HG03175 (cell line): ENCODE measurements around the gene PCK2.

ENCODE experiments used
- ATAC-seq: cut with Tn5 transposase; IDR thresholded peaks from one replicate; pipeline ENCODE4 v1.9.1; 2021; ENCODE audit warnings: mild to moderate bottlenecking, moderate library complexity; ENCODE audit not compliant: unreplicated experiment

PCK2 gene

DNA sequence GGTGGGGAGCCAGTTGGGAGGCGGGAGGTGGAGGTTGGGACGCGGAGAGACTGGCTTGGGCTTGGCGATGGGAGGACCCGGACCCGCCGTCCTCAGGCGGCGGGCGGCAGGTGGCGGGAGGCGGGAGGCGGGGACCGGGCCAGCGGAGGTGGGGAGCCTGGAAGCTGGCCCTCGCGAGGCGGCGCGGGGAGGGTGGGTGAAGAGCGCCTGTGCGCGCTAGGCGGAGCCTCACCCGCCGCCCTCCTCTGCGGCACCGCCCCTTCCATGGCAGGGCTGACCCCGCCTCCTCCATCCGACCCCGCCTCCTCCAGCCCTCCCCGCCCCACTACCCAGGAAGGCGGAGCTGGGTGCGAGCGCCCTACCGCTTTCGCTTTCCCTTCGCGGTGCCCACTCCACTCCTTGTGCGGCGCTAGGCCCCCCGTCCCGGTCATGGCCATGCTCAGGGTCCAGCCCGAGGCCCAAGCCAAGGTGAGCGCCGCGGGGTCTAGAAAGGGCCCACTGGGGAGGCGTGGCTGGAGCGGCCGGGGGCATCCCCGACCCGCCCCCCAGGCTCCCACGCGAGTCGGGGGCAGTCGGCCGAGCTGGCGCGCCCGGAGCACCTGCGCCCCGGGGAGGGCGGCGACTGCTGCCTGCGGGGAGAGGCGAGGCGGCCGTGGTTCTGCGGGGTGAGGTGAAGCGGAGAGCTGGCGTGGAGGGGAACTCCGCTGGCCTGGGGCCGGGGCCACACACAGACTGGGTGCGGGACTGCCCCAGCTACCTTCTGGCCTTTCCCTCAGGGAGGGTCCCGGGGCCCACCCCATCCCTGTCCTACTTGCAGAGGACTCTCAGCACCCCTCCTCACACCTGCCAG, 41.9 kb downstream of the PCK2 start, which contains the start of gene PSME1:
TSS of gene PSME1 (plus strand) at position 361 of the 850 bp plus-strand sequence. CDS start at position 430, 69 bp downstream.
- ATAC-seq, result peak; percentile 92

DNA sequence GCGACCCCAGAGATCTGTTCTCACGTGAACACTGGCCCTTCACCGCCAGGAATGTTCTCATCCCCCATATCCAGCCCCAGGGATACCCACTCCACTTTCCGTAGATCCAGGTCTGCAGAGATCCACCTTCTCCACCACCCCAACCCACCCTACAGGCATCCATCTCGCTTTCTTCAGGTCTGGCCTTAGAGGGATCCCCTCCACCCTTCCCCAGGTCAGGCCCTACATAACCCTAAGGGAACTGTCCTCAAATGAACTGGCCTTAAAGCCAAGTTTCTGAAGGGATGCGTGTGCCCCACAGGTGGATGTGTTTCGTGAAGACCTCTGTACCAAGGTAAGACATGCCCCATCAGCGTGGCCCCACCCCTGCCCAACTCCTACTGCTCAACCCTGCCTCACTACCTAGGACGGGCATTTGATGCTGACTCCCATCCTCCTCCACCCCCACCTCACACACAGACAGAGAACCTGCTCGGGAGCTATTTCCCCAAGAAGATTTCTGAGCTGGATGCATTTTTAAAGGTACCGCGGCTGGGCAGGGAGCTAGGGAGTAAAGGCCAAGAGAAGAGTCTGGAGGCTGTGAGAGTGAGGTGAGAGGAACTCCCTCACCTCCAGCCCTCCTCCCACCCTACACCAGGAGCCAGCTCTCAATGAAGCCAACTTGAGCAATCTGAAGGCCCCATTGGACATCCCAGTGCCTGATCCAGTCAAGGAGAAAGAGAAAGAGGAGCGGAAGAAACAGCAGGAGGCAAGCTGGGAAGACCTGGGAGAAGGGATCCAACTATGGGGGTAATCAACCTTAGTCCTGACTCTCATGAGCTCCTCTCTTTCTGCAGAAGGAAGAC, 42.8 kb downstream of the PCK2 start:
- ATAC-seq, result no peak

DNA sequence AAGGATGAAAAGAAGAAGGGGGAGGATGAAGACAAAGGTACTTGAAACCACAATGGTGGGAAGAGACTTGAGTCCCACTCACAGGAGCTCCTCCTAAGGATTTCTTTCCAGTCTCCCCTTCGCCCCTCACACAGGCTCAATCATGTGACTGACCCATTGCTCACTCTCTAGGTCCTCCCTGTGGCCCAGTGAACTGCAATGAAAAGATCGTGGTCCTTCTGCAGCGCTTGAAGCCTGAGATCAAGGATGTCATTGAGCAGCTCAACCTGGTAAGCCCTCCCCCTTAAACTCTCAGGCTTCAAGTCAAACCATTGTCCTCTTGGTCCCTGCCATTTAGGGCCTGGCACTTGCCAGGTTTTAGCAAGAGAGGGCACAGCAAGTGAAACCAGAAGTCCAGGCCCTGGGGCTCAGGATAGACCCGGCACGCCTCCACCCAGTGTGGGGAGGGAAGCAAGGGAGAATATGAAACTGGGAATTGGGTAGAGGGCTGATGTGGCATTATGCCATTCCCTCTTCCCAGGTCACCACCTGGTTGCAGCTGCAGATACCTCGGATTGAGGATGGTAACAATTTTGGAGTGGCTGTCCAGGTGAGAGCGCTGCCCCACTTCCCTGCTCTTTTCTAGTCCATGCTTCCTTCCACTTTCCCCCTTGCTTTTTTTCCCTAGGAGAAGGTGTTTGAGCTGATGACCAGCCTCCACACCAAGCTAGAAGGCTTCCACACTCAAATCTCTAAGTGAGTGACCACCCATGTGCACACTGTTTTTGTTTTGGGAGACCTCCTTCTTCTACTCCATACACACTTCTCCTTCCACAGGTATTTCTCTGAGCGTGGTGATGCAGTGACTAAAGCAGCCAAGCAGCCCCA, 43.7 kb downstream of the PCK2 start:
- ATAC-seq, result no peak

DNA sequence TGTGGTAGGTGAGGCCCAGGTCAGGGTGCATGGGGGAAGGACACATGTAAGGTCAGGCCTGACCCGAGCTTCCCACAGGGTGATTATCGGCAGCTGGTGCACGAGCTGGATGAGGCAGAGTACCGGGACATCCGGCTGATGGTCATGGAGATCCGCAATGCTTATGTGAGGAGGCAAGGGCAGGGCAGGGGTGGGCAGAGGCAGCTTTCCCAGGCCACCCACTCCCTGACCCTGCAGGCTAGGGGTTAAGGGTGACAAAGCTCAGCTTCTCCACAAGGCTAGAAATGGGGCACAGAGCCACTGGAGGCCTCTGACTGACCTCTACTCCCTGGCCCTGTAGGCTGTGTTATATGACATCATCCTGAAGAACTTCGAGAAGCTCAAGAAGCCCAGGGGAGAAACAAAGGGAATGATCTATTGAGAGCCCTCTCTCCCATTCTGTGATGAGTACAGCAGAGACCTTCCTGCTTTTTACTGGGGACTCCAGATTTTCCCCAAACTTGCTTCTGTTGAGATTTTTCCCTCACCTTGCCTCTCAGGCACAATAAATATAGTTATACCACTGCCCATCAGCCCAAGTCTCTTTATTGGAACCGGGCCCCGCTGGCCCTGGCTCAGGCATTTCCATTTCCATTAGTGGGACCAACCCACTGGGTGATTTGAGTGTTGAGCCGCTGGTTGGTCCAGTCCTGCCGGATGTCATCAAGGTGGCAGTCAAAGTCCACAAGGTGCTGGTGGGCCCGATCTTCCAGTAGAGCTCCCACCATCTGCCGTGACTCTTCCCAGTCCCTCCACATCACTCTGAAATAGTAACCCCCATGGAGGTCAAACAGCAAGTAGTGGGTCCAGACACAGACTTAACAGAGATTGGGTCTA, 44.5 kb downstream of the PCK2 start:
- no peak for ATAC-seq

DNA sequence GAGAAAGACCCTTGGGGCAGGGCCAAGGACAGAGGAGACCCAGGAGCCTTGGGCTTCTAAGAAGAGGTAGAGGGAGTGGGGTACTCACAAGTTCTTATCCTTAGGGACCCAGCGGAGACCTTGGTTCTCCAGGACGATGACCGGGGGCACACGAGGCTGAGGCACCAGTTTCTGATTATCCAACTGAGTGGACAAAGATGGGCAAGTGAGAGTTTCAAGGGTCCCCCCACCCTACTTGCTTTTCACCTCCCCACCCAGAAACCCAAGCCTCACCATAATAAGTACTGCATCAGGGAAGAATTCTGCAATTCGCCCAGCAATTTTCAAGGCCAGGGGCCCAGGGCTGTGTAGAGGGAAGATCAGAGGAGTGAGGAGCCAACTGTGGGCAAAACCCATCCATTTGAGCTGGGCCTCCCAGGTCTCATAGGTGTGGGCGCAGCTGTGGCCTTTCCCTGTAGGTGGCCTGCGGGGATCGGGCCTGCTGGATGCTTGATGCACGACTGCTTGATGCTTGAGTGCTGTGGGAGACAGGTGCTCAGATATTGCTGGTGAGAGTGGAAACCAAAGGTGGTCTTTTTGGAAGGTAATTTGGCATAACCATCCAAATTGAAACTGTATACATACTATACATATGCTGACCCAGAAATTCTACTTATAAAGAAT, 45.3 kb downstream of the PCK2 start:
- ATAC-seq, result no peak

DNA sequence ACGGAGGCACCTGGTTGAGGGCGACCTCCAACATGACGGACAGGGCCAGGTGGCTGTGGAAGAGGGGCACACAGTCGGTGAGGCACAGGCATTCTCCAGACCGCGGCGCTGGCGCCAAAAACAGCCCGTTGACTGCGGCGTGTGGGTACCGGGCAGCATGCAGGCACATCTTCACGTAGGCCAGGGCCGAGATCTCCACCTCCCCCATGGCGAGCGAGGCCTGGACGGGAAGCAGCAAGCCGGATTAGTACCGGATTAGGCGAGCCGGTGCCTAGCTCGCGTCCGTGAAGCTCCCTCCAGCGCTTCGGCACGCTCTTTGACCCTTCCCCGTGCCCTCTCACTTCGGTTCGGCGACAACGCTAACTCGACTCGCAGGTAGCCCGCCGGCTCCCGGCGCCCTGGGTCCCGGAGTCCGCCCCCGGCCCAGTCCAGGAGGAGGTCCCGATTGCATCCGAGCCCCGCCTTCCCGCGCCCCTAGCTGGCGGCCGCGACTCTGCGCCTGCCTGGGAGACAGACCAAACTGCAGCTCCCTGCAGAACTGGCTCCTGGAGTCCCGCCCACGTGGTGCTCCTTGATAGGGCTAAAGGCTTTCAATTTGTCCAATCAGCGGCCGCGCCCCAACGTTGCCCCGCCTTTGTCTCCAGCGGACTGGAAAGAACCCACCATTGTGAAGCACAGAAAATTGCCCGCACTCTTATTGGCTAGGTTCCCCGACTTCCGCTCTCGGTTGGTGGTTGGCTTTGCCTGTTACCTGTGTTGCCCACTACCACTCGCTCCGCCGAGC, 47.2 kb downstream of the PCK2 start, which contains the start of gene EMC9:
TSS of gene EMC9 (minus strand) at position 495 of the 784 bp plus-strand sequence. CDS start at position 208, 287 bp downstream.
- ATAC-seq, result peak; percentile 89

DNA sequence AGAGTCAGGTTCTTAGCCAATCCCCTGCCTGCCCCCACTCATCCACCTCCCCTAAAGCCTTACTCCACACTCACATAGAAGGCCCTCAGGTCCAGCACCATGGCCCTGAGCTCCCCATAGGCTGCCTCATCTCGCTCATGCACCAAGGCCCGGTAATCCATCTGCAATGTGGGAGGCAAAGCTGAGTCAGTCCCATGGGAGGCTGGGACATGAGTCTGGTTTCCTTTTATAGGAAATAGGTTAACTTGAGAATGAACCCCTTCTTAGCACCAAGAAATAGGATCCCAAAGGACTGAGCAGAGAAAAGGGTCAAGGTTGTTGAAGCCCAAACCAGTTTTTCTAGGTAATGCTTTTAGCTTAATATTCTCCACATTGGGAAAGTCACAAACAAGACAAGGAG, 49.4 kb downstream of the PCK2 start:
- ATAC-seq, result no peak

DNA sequence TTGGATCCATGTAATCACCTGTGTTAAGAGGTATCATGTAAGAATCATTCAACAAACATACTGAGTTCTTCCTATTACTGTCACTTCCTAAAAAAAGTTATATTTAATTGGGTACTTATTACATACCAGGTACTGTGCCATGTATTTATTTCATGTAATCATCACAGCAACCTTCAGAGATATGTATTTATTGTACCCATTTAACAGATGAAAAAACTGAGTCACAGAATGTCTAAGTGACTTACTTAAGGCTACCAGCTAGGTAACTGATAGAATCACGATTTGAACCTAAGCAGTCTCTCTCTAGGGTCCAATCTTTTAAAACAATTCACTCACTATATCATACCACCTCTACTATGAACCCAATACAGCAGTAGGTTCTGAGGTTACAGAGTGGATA, 50.3 kb downstream of the PCK2 start:
- no peak for ATAC-seq

DNA sequence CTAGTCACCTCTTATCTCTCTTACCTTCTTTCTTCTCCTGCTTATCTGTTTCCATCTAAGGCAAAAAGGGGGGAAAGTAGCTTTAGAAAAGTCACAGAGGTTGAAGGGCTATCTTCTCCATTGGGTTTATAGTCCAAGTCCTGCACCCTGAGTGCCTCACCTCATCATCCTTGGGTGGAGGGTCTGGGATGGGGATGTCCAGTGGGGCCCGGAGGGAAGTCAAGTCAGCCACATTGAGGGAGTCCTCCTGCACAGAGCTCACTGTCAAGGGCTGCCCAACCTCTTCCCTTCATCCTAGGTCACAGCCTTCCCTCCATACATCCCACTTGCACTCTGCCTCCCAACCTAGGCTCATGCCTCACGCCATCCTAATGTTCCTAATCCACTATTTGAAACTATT, 51.1 kb downstream of the PCK2 start:
- ATAC-seq, result no peak

DNA sequence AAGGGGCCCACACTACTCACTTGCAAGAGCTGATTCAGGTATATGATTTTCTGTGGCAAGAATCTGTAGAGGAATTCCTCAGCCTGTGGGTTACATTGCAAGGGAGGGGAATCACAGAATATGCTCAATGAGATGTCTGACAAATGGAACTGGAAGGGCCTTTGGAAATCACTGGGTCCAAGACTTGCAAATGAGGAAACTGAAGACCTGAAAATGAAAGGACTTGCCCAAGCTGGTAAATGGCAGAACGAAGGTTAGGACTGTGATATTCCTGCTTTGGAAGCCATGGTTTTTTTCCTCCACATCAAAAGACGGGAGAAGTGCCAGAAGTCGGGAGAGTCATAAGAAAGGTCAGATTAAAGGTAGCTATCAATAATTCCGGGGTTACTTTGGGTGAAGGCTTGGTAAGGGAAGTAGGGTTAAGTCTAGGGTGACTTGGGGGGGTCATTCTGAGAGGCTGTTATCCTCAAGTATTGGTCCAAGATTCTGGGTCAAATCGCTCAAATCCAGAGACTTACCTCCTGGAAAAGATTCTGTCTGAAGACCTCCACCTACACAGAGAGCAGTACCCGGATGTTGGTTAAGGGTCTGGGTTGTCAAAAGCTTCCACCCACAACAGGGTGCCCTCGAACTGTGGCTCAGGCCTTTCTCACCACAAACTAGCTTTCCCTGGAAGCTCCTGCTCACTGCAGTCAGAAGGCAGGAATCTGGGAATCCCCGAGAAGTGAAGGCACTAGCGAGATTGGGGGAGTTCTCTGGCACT, 51.8 kb downstream of the PCK2 start:
- ATAC-seq, result no peak

DNA sequence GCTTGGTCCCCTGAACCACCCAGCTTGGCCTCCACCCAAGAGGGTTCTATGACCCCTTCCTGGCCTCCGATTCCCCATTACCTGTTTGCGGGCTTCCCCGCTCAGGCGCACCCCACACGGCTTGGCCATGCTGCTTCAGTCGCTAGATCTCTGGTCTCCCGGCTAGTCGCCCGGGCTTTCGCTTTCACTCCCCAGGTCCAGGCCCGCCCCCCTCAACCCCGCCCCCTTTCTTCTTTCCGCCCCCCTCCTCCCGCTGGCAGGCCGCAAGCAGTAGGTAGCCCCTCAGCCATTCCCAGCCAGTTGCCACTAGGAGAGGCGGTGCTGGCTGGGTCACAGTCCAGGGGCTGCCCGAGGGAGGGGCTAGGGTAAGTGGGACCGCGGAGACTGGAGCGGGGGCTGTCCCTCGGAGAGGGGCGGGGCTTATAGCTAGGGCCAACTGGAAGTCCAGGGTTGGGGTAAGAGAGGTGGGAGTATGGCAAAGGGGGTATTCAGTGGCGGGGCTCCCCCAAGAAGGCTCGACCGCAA, 52.4 kb downstream of the PCK2 start, which contains the start of gene PSME2:
TSS of gene PSME2 (minus strand) at position 158 of the 525 bp plus-strand sequence. CDS start at position 129, 29 bp downstream.
- ATAC-seq, result peak; percentile 61

DNA sequence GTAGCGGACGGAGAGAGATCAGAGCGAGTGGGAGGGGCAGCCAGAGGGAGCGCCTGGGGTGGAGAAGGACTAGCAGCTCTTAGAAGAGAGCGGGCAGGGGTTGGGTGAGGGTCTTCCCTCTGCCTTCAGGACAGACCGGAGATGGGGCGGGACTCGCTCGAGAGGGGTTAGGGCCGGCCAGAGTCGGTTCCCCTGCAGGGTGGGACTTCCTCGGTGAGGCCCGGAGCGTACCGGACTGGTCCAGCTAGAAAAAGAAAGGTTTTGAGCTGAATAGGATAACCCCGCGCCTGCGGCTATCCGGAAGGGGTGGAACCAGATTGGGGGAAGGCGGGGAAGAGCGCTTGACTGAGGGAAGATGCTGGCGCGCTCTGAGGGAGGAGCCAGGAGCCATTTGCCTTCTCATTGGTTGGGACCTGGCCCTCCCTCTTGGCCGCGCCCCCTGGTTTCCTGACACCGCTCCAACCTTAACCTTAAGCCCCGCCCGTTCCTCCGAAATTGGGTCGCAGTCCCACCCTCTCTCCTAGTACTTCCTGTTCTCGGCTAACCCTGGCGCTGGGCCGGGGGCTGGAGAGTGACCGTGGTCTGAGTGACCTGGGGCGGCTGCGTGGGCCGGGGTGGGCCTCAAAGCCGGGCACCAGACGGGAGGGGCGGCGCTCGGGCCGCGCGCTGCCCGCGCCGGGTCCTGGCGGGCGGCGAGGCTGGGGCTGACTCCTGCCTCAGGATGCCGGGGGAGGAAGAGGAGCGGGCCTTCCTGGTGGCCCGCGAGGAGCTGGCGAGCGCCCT, 53.1 kb downstream of the PCK2 start, which contains the start of gene RNF31:
TSS of gene RNF31 (plus strand) at position 521 of the 783 bp plus-strand sequence. CDS start at position 722, 201 bp downstream.
- peak; percentile 85 for ATAC-seq

DNA sequence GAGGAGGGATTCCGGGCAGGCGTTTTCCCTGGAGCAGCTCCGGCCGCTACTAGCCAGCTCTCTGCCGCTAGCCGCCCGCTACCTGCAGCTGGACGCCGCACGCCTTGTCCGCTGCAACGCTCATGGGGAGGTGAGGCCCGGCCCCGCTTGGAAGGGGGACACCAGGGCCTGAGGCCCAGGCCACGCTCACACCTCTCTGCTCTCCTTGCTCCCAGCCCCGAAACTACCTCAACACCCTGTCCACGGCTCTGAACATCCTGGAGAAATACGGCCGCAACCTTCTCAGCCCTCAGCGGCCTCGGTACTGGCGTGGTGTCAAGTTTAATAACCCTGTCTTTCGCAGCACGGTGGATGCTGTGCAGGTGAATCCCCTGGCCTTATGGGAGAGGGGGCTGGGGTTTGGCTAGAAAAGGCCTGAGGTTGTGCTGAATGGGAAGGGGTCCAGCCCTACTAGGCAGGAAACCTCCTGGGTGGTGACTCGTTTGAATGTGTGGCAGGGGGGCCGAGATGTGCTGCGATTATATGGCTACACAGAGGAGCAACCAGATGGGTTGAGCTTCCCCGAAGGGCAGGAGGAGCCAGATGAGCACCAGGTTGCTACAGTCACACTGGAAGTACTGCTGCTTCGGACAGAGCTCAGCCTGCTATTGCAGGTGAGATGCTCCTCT, 53.8 kb downstream of the PCK2 start:
- ATAC-seq, result peak; percentile 1

DNA sequence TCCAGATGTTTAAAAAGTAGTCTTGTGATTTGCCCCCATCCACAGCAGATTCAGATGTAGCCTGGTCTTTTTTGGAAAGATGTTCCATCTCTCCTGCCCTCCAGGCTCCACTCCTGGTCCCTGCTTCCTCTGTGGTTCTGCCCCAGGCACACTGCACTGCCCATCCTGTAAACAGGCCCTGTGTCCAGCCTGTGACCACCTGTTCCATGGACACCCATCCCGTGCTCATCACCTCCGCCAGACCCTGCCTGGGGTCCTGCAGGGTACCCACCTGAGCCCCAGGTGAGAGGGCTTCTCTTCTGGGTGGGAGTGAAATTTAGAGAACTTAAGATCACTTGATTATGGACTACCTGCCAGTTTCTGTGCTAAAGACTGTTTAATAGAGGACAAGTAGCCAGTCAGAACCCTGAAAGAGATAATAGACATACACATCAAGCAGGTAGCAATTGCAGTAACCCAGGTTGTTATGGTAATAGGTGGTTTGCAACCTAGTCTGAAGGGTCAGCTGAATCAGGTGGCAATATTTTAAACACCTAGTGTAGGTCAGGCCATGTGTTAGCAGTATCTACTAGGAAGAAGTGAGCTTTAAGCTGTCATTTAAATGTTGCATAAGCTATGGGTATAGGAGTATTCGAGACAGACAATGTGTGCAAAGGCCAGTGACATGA, 55.3 kb downstream of the PCK2 start:
- no peak for ATAC-seq

DNA sequence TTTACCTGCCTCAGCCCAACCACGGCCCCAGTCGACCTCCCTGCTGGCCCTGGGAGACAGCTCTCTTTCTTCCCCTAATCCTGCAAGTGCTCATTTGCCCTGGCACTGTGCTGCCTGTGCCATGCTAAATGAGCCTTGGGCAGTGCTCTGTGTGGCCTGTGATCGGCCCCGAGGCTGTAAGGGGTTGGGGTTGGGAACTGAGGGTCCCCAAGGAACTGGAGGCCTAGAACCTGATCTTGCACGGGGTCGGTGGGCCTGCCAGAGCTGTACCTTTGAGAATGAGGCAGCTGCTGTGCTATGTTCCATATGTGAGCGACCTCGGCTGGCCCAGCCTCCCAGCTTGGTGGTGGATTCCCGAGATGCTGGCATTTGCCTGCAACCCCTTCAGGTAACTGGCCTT, 56.0 kb downstream of the PCK2 start:
- no peak for ATAC-seq
